SK-N-SH (cell line): Measurements from ENCODE around the gene TRUB2.

Source experiments
- GABPA ChIP-seq: IDR thresholded peaks from 2 replicates; pipeline ENCODE4 v1.4.0; 2012; ENCODE audit warnings: low read depth, mild to moderate bottlenecking
- MXI1 ChIP-seq: IDR thresholded peaks from 2 replicates; pipeline ENCODE4 v1.6.1; 2012; ENCODE audit warnings: mild to moderate bottlenecking, low read depth, low read length, improper control_type of control experiment
- POLR2AphosphoS5 ChIP-seq: IDR thresholded peaks from 2 replicates; pipeline ENCODE4 v1.6.1; 2012; ENCODE audit warnings: low read depth, low read length
- RCOR1 ChIP-seq: fragments of 150-350 bp; IDR thresholded peaks from 2 replicates; pipeline ENCODE4 v1.6.1; 2017; ENCODE audit warnings: antibody characterized with exemption, low read length
- RFX5 ChIP-seq: IDR thresholded peaks from 2 replicates; pipeline ENCODE4 v1.6.1; 2012; ENCODE audit warnings: mild to moderate bottlenecking, improper control_type of control experiment, low read length
- SIN3A ChIP-seq: IDR thresholded peaks from 2 replicates; pipeline ENCODE4 v1.6.1; 2012; ENCODE audit warnings: low read depth, mild to moderate bottlenecking, low read length, moderate library complexity, borderline replicate concordance
- TF ChIP-seq, protein P1 (sequence below): fragments of 150-350 bp; IDR thresholded peaks from 2 replicates; pipeline ENCODE4 v1.6.1; 2017; ENCODE audit warnings: antibody characterized with exemption, low read length, low read depth, borderline replicate concordance
- TF ChIP-seq, protein P2 (sequence below): fragments of 200-600 bp; sonication (generic); IDR thresholded peaks from 2 replicates; pipeline ENCODE4 v1.6.1; 2017; ENCODE audit warnings: antibody characterized with exemption, mild to moderate bottlenecking, moderate library complexity
- TF ChIP-seq, protein P3 (sequence below): IDR thresholded peaks from 2 replicates; pipeline ENCODE4 v1.6.1; 2012; ENCODE audit warnings: mild to moderate bottlenecking, low read depth, low read length, moderate library complexity
- TF ChIP-seq, protein P4 (sequence below): fragments of 150-350 bp; IDR thresholded peaks from 2 replicates; pipeline ENCODE4 v1.6.1; 2016; ENCODE audit warnings: mild to moderate bottlenecking, low read depth, low read length

DNA sequence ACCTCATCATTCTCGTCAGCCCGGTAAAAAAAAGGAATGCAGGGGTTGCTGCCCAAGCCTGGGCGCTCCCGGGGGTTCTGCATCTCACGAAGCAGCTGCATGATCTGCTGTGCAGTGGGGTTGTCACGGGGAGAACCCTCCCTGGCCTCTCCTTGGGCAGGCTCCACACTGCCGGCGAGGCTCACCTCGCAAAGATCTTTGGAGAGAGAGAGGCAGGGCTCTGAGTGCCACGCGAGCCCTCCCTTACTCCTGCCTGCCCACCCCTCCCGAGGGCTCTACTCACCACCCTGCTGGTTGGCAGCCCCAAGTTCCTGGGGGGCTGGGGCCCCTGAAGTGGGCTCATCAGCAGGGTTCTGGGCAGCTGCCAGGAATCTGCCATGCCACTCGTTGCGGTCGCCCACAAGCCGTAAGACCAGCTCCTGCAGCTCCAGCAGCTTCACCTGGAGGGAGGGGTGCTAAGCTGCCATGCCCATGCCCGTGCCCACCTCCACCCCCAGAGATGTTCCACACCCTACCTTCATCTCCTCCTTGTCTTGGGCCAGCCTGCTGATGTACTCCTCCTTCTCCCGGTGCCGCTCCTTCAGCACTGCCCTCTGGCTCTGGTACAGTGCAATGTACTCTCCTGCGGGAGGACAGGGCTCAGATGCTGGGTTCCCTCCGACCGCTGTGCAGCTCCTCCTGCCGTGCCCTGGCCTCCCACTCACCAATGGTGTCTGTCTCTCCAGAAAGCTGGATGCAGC is 65.0 kb downstream of the TRUB2 start:
- TF ChIP-seq, protein P1, sequence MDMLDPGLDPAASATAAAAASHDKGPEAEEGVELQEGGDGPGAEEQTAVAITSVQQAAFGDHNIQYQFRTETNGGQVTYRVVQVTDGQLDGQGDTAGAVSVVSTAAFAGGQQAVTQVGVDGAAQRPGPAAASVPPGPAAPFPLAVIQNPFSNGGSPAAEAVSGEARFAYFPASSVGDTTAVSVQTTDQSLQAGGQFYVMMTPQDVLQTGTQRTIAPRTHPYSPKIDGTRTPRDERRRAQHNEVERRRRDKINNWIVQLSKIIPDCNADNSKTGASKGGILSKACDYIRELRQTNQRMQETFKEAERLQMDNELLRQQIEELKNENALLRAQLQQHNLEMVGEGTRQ, result no peak
- no peak for TF ChIP-seq RFX5
- no peak for TF ChIP-seq RCOR1
- TF ChIP-seq, protein P2, sequence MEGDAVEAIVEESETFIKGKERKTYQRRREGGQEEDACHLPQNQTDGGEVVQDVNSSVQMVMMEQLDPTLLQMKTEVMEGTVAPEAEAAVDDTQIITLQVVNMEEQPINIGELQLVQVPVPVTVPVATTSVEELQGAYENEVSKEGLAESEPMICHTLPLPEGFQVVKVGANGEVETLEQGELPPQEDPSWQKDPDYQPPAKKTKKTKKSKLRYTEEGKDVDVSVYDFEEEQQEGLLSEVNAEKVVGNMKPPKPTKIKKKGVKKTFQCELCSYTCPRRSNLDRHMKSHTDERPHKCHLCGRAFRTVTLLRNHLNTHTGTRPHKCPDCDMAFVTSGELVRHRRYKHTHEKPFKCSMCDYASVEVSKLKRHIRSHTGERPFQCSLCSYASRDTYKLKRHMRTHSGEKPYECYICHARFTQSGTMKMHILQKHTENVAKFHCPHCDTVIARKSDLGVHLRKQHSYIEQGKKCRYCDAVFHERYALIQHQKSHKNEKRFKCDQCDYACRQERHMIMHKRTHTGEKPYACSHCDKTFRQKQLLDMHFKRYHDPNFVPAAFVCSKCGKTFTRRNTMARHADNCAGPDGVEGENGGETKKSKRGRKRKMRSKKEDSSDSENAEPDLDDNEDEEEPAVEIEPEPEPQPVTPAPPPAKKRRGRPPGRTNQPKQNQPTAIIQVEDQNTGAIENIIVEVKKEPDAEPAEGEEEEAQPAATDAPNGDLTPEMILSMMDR, result no peak
- TF ChIP-seq, protein P3, sequence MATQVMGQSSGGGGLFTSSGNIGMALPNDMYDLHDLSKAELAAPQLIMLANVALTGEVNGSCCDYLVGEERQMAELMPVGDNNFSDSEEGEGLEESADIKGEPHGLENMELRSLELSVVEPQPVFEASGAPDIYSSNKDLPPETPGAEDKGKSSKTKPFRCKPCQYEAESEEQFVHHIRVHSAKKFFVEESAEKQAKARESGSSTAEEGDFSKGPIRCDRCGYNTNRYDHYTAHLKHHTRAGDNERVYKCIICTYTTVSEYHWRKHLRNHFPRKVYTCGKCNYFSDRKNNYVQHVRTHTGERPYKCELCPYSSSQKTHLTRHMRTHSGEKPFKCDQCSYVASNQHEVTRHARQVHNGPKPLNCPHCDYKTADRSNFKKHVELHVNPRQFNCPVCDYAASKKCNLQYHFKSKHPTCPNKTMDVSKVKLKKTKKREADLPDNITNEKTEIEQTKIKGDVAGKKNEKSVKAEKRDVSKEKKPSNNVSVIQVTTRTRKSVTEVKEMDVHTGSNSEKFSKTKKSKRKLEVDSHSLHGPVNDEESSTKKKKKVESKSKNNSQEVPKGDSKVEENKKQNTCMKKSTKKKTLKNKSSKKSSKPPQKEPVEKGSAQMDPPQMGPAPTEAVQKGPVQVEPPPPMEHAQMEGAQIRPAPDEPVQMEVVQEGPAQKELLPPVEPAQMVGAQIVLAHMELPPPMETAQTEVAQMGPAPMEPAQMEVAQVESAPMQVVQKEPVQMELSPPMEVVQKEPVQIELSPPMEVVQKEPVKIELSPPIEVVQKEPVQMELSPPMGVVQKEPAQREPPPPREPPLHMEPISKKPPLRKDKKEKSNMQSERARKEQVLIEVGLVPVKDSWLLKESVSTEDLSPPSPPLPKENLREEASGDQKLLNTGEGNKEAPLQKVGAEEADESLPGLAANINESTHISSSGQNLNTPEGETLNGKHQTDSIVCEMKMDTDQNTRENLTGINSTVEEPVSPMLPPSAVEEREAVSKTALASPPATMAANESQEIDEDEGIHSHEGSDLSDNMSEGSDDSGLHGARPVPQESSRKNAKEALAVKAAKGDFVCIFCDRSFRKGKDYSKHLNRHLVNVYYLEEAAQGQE, result no peak
- TF ChIP-seq POLR2AphosphoS5, result no peak
- TF ChIP-seq, protein P4, sequence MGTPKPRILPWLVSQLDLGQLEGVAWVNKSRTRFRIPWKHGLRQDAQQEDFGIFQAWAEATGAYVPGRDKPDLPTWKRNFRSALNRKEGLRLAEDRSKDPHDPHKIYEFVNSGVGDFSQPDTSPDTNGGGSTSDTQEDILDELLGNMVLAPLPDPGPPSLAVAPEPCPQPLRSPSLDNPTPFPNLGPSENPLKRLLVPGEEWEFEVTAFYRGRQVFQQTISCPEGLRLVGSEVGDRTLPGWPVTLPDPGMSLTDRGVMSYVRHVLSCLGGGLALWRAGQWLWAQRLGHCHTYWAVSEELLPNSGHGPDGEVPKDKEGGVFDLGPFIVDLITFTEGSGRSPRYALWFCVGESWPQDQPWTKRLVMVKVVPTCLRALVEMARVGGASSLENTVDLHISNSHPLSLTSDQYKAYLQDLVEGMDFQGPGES, result no peak
- no peak for TF ChIP-seq GABPA
- TF ChIP-seq SIN3A, result no peak
- no peak for TF ChIP-seq MXI1
